Measurements from ENCODE around the gene MUC5B.
"Not testable (repeated sequence)": the region's sequence is repeated elsewhere in the genome, so short reads cannot be mapped to it uniquely, and the experiment has no call there.

The MUC5B gene

GRCh38 chr11:1203505-1204271 is 19.2 kb upstream of the MUC5B start:
- no peak for DNase-seq

- DNase-seq, result no peak
Observed at GRCh38 chr11:1204381-1205101, 18.3 kb upstream of the MUC5B start.

- no peak for DNase-seq
Observed at GRCh38 chr11:1205121-1205986, 17.5 kb upstream of the MUC5B start.

GRCh38 chr11:1205987-1206331 is 16.9 kb upstream of the MUC5B start:
- no peak for DNase-seq

GRCh38 chr11:1206391-1207271 is 16.2 kb upstream of the MUC5B start:
- no peak for DNase-seq

GRCh38 chr11:1207401-1208143 is 15.3 kb upstream of the MUC5B start:
- DNase-seq, result no peak

- DNase-seq, result no peak
Observed at GRCh38 chr11:1208144-1208393, 14.8 kb upstream of the MUC5B start.

- no peak for DNase-seq
Observed at GRCh38 chr11:1208394-1209261, 14.2 kb upstream of the MUC5B start.

- no peak for DNase-seq
Observed at GRCh38 chr11:1209371-1210057, 13.4 kb upstream of the MUC5B start.

- no peak for DNase-seq
Observed at GRCh38 chr11:1211838-1212237, 11.0 kb upstream of the MUC5B start.

- not testable (repeated sequence) for DNase-seq
Observed at GRCh38 chr11:1215826-1216225, 7.0 kb upstream of the MUC5B start.

- no peak for DNase-seq
Observed at GRCh38 chr11:1217151-1217550, 5.7 kb upstream of the MUC5B start.

- DNase-seq, result no peak
Observed at GRCh38 chr11:1218256-1218787, 4.5 kb upstream of the MUC5B start.

GRCh38 chr11:1218788-1219445 is 3.9 kb upstream of the MUC5B start:
- no peak for DNase-seq

GRCh38 chr11:1219446-1219833 is 3.4 kb upstream of the MUC5B start:
- DNase-seq, result no peak

GRCh38 chr11:1219834-1220815 is 2.7 kb upstream of the MUC5B start:
- no peak for DNase-seq

- DNase-seq, result no peak
Observed at GRCh38 chr11:1220941-1221721, 1.7 kb upstream of the MUC5B start.
